ENCODE results near the gene CBLB. TPM values are rescaled to one million over a fixed set of nuclear protein-coding genes. Genes with fewer than 3 reads are reported as not detected.

The CBLB gene
- total and polyA plus RNA-seq, 2 of the 4 experiments (the other 2 are of a cell fraction): 10.1 to 20.1 TPM

DNA sequence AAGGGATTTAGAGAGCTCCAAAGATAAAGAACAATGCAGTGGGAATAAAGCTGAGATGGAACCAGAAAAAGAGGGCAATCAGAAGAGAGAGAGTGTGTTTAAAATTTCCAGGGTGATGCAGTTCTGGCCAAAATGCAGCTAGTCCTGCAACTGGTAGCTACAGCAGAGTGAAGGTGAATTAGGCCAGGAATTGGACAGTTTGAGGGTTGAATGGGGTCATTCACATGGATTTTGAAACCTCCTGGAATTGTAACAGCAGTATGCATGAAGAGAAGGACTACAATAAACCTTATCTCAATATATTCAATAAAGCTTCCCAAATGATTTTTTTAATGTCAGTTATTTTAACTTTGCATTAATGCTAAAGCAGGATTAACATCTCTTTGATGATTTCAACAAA is 85.2 kb downstream of the CBLB start:
- Histone ChIP-seq H3K4ac (ENCODE audit: low read depth, low read length) (no peak overlapping the region), H2AFZ (replicated peaks; ENCODE audit: low read length, poor library complexity) (no peak overlapping the region), H2BK15ac (ENCODE audit: low read depth, low read length) (no peak overlapping the region), H3K23ac (ENCODE audit: low read depth, low read length) (no peak overlapping the region), H3K9me3 (ENCODE audit: control insufficient read depth, insufficient read depth, low read length) (no peaks in the 10 kb centered on the region), H3K36me3 (ENCODE audit: control insufficient read depth, insufficient read depth, low read length) (no peaks in the 10 kb centered on the region), H2BK5ac (ENCODE audit: low read depth, low read length, poor library complexity, severe bottlenecking) (no peak overlapping the region), H4K91ac (ENCODE audit: insufficient read depth, low read depth, low read length) (no peak overlapping the region), H4K5ac (ENCODE audit: low read depth, low read length) (no peak overlapping the region), H3K27me3 (ENCODE audit: control insufficient read depth, insufficient read depth, low read length) (no peaks in the 10 kb centered on the region), H4K8ac (ENCODE audit: low read depth in 2 of 2, low read length in 2 of 2) (no peak overlapping the region), H2BK20ac (ENCODE audit: low read depth, low read length) (no peak overlapping the region), H3K9me1 (ENCODE audit: insufficient read depth, low read length) (no peaks in the 10 kb centered on the region), H3K4me2 (ENCODE audit: low read depth, low read length) (no peak overlapping the region), H3K4me3 (ENCODE audit: insufficient read depth, low read depth, low read length) (no peak overlapping the region), H2BK120ac (ENCODE audit: low read depth, low read length) (no peak overlapping the region), H3K18ac (ENCODE audit: low read depth, low read length) (no peak overlapping the region), H3K9ac (ENCODE audit: low read depth, low read length) (no peak overlapping the region), H3K79me1 (ENCODE audit: low read depth in 1 of 2, low read length in 2 of 2) (peaks cover 10 to 14% of the 10 kb centered on the region in 2 experiments; a peak in 3 of 4 replicates), H3K4me1 (ENCODE audit: control insufficient read depth, insufficient read depth, low read length) (peaks cover 2% of the 10 kb centered on the region; the same call in 1 of the 2 replicates), H3K14ac (replicated peaks; ENCODE audit: low read depth, low read length) (no peak overlapping the region), H3K27ac (ENCODE audit: insufficient read depth, low read length) (no peak overlapping the region), H4K20me1 (ENCODE audit: insufficient read depth, low read length) (no peaks in the 10 kb centered on the region; the same call in 1 of the 2 replicates), H3K56ac (ENCODE audit: extremely low read depth, insufficient read depth, low read length) (no peak overlapping the region), H2AK9ac (replicated peaks; ENCODE audit: low read depth, low read length, poor library complexity) (no peak overlapping the region), H2AK5ac (ENCODE audit: low read depth, low read length) (no peak overlapping the region)
- ChIA-PET POLR2A (ENCODE audit: unreplicated experiment) (no interaction called here), CTCF (no interaction called here)
- TF ChIP-seq SMC3 (IDR thresholded peaks at IDR 0.05; ENCODE audit: low read depth, low read length): no peak
- no peak for TF ChIP-seq RAD21 (IDR thresholded peaks at IDR 0.05; ENCODE audit: low read length)
- TF ChIP-seq NFE2L2 (IDR thresholded peaks at IDR 0.05; ENCODE audit: low read depth, low read length): no peak
- no peak for TF ChIP-seq MAFK (IDR thresholded peaks at IDR 0.05; ENCODE audit: low read depth, low read length)
- TF ChIP-seq, protein P1, sequence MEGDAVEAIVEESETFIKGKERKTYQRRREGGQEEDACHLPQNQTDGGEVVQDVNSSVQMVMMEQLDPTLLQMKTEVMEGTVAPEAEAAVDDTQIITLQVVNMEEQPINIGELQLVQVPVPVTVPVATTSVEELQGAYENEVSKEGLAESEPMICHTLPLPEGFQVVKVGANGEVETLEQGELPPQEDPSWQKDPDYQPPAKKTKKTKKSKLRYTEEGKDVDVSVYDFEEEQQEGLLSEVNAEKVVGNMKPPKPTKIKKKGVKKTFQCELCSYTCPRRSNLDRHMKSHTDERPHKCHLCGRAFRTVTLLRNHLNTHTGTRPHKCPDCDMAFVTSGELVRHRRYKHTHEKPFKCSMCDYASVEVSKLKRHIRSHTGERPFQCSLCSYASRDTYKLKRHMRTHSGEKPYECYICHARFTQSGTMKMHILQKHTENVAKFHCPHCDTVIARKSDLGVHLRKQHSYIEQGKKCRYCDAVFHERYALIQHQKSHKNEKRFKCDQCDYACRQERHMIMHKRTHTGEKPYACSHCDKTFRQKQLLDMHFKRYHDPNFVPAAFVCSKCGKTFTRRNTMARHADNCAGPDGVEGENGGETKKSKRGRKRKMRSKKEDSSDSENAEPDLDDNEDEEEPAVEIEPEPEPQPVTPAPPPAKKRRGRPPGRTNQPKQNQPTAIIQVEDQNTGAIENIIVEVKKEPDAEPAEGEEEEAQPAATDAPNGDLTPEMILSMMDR (conservative IDR thresholded peaks at IDR 0.05; ENCODE audit: low read depth, low read length): no peak
- no peak for TF ChIP-seq POLR2A (IDR thresholded peaks at IDR 0.05; ENCODE audit: low read depth, low read length)
- TF ChIP-seq RFX5 (IDR thresholded peaks at IDR 0.05; ENCODE audit: low read depth, low read length): no peak
- no peak for TF ChIP-seq BHLHE40 (IDR thresholded peaks at IDR 0.05; ENCODE audit: low read depth, low read length)
- no peak for TF ChIP-seq FOS (IDR thresholded peaks at IDR 0.05; ENCODE audit: low read depth, low read length)
- no peak for TF ChIP-seq CEBPB (IDR thresholded peaks at IDR 0.05; ENCODE audit: low read depth, low read length)
- TF ChIP-seq MXI1 (IDR thresholded peaks at IDR 0.05; ENCODE audit: borderline replicate concordance, low read depth, low read length): no peak
- TF ChIP-seq RCOR1 (IDR thresholded peaks at IDR 0.05; ENCODE audit: insufficient replicate concordance, low read length): no peak
- TF ChIP-seq, protein P2, sequence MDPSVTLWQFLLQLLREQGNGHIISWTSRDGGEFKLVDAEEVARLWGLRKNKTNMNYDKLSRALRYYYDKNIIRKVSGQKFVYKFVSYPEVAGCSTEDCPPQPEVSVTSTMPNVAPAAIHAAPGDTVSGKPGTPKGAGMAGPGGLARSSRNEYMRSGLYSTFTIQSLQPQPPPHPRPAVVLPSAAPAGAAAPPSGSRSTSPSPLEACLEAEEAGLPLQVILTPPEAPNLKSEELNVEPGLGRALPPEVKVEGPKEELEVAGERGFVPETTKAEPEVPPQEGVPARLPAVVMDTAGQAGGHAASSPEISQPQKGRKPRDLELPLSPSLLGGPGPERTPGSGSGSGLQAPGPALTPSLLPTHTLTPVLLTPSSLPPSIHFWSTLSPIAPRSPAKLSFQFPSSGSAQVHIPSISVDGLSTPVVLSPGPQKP (IDR thresholded peaks at IDR 0.05; ENCODE audit: borderline replicate concordance, low read depth, low read length): no peak
- no peak for TF ChIP-seq MAZ (IDR thresholded peaks at IDR 0.05; ENCODE audit: borderline replicate concordance, low read depth, low read length)
- TF ChIP-seq, protein P3, sequence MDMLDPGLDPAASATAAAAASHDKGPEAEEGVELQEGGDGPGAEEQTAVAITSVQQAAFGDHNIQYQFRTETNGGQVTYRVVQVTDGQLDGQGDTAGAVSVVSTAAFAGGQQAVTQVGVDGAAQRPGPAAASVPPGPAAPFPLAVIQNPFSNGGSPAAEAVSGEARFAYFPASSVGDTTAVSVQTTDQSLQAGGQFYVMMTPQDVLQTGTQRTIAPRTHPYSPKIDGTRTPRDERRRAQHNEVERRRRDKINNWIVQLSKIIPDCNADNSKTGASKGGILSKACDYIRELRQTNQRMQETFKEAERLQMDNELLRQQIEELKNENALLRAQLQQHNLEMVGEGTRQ (IDR thresholded peaks at IDR 0.05; ENCODE audit: low read depth, low read length): no peak
- no peak for TF ChIP-seq CHD1 (IDR thresholded peaks at IDR 0.05; ENCODE audit: low read depth, low read length)
- no TSS peak for BruUV-seq (replicated peaks)
- DNase-seq (no peak), ATAC-seq (ENCODE audit: low read depth) (no peak)
- in situ Hi-C loops (cut with MboI; ENCODE audit: low sequenced_read_pairs): no loop called here
- dilution Hi-C loops (cut with HindIII; ENCODE audit: low sequenced_read_pairs, unreplicated experiment): no loop called here
- intact Hi-C loops (cut with micrococcal nuclease): no loop called here
